Coronary artery (tissue), 2 donors: ENCODE measurements around the gene C14orf180.

Experiments used
- DNase-seq: peaks from one replicate; pipeline ENCODE4 v3.0.0-alpha.2; 2017; ENCODE audit warnings: low spot score
- H3K27ac ChIP-seq, 2 donors: fragments of 200-600 bp; sonication (generic); one replicate each; pipeline ENCODE4 v1.5.1; 2016 to 2019
- H3K4me3 ChIP-seq: fragments of 200-600 bp; sonication (generic); 2 replicates; pipeline ENCODE4 v1.5.1; 2016; ENCODE audit warnings: mild to moderate bottlenecking, moderate library complexity
- TF ChIP-seq, protein P1 (sequence below): fragments of 200-600 bp; sonication (generic); IDR thresholded peaks from one replicate; pipeline ENCODE4 v1.5.1; 2019; ENCODE audit warnings: antibody characterized with exemption

The C14orf180 gene

GRCh38 chr14:104595116-104595675, 15.6 kb downstream of the C14orf180 start:
- DNase-seq, result no peak
- H3K27ac ChIP-seq, result no peak overlapping the region

GRCh38 chr14:104595911-104596450, 16.4 kb downstream of the C14orf180 start:
- no peak overlapping the region for H3K4me3 ChIP-seq
- TF ChIP-seq, protein P1, sequence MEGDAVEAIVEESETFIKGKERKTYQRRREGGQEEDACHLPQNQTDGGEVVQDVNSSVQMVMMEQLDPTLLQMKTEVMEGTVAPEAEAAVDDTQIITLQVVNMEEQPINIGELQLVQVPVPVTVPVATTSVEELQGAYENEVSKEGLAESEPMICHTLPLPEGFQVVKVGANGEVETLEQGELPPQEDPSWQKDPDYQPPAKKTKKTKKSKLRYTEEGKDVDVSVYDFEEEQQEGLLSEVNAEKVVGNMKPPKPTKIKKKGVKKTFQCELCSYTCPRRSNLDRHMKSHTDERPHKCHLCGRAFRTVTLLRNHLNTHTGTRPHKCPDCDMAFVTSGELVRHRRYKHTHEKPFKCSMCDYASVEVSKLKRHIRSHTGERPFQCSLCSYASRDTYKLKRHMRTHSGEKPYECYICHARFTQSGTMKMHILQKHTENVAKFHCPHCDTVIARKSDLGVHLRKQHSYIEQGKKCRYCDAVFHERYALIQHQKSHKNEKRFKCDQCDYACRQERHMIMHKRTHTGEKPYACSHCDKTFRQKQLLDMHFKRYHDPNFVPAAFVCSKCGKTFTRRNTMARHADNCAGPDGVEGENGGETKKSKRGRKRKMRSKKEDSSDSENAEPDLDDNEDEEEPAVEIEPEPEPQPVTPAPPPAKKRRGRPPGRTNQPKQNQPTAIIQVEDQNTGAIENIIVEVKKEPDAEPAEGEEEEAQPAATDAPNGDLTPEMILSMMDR, result no peak
- no peak for DNase-seq
- no peak overlapping the region for H3K27ac ChIP-seq

More at GRCh38 chr14:104595116-104595675, 15.6 kb downstream of the C14orf180 start:
- TF ChIP-seq, protein P1, result no peak
- no peak overlapping the region for H3K4me3 ChIP-seq

DNA sequence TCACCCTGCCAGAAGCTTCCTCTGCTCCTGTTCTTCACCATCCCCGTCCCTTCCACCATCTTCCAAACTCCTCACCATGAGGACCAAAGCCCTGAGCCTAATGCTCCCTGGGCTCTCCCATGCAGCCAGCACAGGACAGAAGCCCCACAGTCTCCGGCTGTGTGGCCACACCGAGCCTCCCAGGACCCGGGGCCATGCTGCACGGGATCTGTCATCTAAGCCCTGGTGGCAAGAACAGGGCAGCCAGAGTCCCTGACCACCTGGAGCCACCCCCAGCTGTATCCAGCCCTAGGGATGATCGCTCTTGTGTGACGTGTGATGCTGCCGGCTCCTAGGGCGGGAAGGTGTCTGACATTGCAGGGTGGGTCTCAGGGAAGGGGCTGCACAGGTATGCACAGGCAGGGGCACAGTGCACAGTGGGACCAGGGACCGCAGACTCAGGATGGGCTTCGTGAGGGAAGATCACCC, 16.9 kb downstream of the C14orf180 start:
- TF ChIP-seq, protein P1, result no peak
- Histone ChIP-seq H3K4me3 (no peak overlapping the region), H3K27ac (no peak overlapping the region)
- no peak for DNase-seq

GRCh38 chr14:104596927-104597351, 17.4 kb downstream of the C14orf180 start:
- no peak overlapping the region for H3K27ac ChIP-seq
- DNase-seq, result no peak
- H3K4me3 ChIP-seq, result no peak overlapping the region
- TF ChIP-seq, protein P1, result no peak

DNA sequence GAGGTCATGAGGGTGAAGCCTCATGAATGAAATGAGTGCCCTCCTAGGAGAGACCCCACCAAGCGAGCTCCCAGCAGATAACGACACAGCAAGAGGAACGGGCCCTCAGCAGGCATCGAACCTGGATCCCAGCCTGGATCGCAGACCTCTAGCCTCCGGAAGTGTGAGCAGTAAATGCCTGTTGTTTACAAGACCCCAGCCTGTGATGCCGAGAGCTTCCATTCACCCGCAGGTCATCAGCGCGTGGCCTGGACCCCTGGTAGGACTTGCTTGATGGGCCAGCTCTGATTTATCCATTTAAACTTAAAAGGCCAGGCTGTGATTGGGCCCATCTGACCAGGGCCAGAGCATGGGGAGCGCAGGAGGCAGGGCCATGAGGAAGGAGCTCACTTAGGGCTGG, 18.0 kb downstream of the C14orf180 start:
- Histone ChIP-seq H3K4me3 (no peak overlapping the region), H3K27ac (no peak overlapping the region)
- no peak for DNase-seq
- TF ChIP-seq, protein P1, result no peak

DNA sequence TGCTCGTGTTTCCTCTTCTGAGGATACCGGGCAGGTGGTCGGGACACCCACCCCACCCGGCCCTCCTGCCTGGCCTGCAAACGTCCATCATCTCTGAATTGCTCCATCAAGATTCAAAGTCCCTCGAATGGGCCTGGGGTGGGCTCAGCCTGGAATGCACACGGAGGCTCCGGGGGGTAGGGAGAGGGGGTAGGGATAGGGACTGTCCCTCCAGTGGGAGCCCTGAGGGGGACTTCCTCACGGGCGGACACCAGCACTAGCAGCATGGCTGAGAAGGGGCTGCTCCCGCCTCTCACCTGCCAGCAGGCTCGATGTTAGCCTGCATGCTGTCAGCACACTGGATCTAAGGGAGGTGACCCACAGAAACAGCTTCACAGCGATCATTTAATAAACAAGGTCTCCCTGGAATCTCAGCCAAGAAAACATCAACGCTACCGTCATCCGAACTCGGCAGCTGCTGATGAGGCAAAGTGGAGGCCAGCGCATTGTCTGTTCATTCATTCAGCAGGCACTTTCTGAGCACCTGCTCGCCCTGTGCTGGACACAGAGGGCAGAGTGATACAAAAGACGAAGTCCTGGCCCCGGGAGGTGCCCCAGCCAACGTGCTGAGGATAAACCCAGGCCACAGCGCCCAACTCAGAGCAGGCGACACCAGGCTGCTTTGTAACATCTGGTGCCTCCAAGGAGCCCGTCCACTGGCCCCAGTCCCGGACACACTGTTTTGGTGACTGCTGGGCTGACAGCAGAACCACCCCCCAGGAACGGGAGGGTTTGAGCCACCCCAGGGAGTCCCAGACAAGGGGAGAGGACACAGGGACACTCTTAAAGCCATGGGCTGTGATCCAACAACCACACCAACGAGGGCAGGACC, 18.7 kb downstream of the C14orf180 start:
- DNase-seq, result no peak
- H3K27ac ChIP-seq, result no peak overlapping the region

More for the DNA sequence above, 18.7 kb downstream of the C14orf180 start:
- H3K4me3 ChIP-seq, result no peak overlapping the region
- TF ChIP-seq, protein P1, result no peak
